Tibial nerve (tissue), 4 donors: ENCODE measurements around the gene CACNB3. TPM values are rescaled to one million over a fixed set of nuclear protein-coding genes. Genes with fewer than 3 reads are reported as not detected.

Experiments used
- DNase-seq, 2 donors: peaks; one replicate each; pipeline ENCODE4 v3.0.0-alpha.2; 2019; ENCODE audit warnings: low spot score in 2 of 2
- H3K27ac ChIP-seq, 4 donors: fragments of 200-600 bp; sonication (generic) in 3 of 4; one replicate each; pipeline ENCODE4 v1.5.1; 2017 to 2019; ENCODE audit warnings: mild to moderate bottlenecking in 1 of 4
- H3K27me3 ChIP-seq, 2 donors: fragments of 200-600 bp; sonication (generic) in 1 of 2; one replicate each; pipeline versions ENCODE4 v1.5.1 to v1.6.0; 2017 to 2019
- H3K36me3 ChIP-seq, 3 donors: fragments of 200-600 bp; sonication (generic); one replicate each; pipeline ENCODE4 v1.5.1; 2018 to 2019
- H3K4me1 ChIP-seq, 4 donors: fragments of 200-600 bp; sonication (generic) in 3 of 4; one replicate each; pipeline ENCODE4 v1.5.1; 2017 to 2019
- H3K4me3 ChIP-seq, 4 donors: fragments of 200-600 bp; sonication (generic) in 3 of 4; one replicate each; pipeline ENCODE4 v1.5.1; 2017 to 2019; ENCODE audit warnings: mild to moderate bottlenecking in 1 of 4, moderate library complexity in 1 of 4
- H3K9me3 ChIP-seq, 4 donors: fragments of 200-600 bp; sonication (generic) in 3 of 4; one replicate each; pipeline ENCODE4 v1.5.1; 2017 to 2019
- CTCF ChIP-seq, 5 experiments: fragments of 200-600 bp in 3 of 5; fragments of 450-650 bp in 2 of 5; sonication (generic) in 3 of 5; IDR thresholded peaks; one replicate each; pipeline ENCODE4 v1.5.1; 2016 to 2019; ENCODE audit warnings: antibody characterized with exemption in 5 of 5, mild to moderate bottlenecking in 3 of 5, moderate library complexity in 2 of 5
- EP300 ChIP-seq, 2 donors: sonication (generic); formaldehyde crosslinking; IDR thresholded peaks; one replicate each; pipeline ENCODE4 v1.6.1; 2017; ENCODE audit warnings: antibody characterized with exemption in 2 of 2, mild to moderate bottlenecking in 1 of 2
- POLR2A ChIP-seq, 2 donors: fragments of 450-650 bp; IDR thresholded peaks; one replicate each; pipeline ENCODE4 v1.6.1; 2017; ENCODE audit warnings: antibody characterized with exemption in 2 of 2, mild to moderate bottlenecking in 2 of 2, moderate library complexity in 2 of 2
- WGBS, 2 donors: methylation state at CpG; one replicate each; pipeline ENCODE4 v1.1.5; 2018; 5-methylcytosine and 5-hydroxymethylcytosine counted together
- total RNA-seq, 4 donors: library from RNA; depleted of rRNA; stranded (reverse); fragments of >200 nt; gene quantifications; one replicate each; pipeline ENCODE4 v1.1.0, GENCODE V29; 2016

Gene CACNB3
- total RNA-seq, 4 donors from 2014 or later, result 9.8 to 31.2 (median 20.7) TPM

- peaks cover 0 to 92% (median 8%) of the 10 kb centered on the region in 3 donors for H3K36me3 ChIP-seq
- WGBS, 2 donors, result 91 to 93% methylated on average over 5 of the region's 5 CpGs
These were observed 44.6 kb upstream of the CACNB3 start for GRCh38 chr12:48773686-48774085.

GRCh38 chr12:48774516-48774915 is 43.8 kb upstream of the CACNB3 start:
- Histone ChIP-seq H3K4me3 (no peak overlapping the region), H3K4me1 (peaks cover 0 to 24% (median 7%) of the 10 kb centered on the region in 4 donors), H3K27me3 (no peaks in the 10 kb centered on the region), H3K27ac (no peak overlapping the region), H3K9me3 (no peaks in the 10 kb centered on the region), H3K36me3 (peaks cover 0 to 86% (median 5%) of the 10 kb centered on the region in 3 donors)
- 28 to 31% methylated on average over 2 of the region's 2 CpGs for WGBS, 2 donors
- TF ChIP-seq EP300 (IDR thresholded peaks at IDR 0.05), result no peak
- no peak for TF ChIP-seq POLR2A (IDR thresholded peaks at IDR 0.05)
- TF ChIP-seq CTCF (IDR thresholded peaks at IDR 0.05), result no peak
- no peak for DNase-seq

More at GRCh38 chr12:48773686-48774085, 44.6 kb upstream of the CACNB3 start:
- Histone ChIP-seq H3K4me1 (peaks cover 0 to 16% (median 3%) of the 10 kb centered on the region in 4 donors), H3K27me3 (no peaks in the 10 kb centered on the region), H3K4me3 (no peak overlapping the region), H3K9me3 (no peaks in the 10 kb centered on the region), H3K27ac (no peak overlapping the region)
- DNase-seq, result no peak
- TF ChIP-seq POLR2A (IDR thresholded peaks at IDR 0.05) (no peak), CTCF (IDR thresholded peaks at IDR 0.05) (no peak), EP300 (IDR thresholded peaks at IDR 0.05) (no peak)

DNA sequence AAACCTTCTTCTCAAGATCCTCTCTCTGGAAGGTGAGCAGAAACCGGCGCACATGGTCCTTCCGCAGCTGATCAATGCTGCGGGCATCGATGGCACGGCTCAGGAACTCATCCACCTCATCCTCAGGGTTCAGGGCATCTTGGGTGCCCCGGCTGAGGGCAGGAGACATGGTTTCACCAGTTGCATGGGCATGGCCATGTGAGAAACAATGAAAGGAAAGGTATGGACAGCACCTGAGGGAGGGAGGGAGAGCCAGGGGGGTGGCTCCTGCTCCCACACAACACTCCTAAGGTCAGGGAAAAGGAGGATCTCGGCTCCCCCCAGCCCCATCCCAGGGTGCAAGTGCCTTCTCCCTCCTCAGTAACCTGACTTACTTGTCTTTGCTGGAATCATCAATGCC is 43.0 kb upstream of the CACNB3 start:
- Histone ChIP-seq H3K4me1 (peaks cover 0 to 32% (median 15%) of the 10 kb centered on the region in 4 donors), H3K36me3 (peaks cover 0 to 78% (median 5%) of the 10 kb centered on the region in 3 donors), H3K27me3 (no peaks in the 10 kb centered on the region), H3K27ac (no peak overlapping the region), H3K9me3 (no peaks in the 10 kb centered on the region), H3K4me3 (no peak overlapping the region)
- TF ChIP-seq EP300 (IDR thresholded peaks at IDR 0.05), result no peak
- no peak for TF ChIP-seq POLR2A (IDR thresholded peaks at IDR 0.05)
- TF ChIP-seq CTCF (IDR thresholded peaks at IDR 0.05), result no peak
- WGBS, 2 donors, result 92 to 94% methylated on average over 8 of the region's 8 CpGs
- no peak for DNase-seq

DNA sequence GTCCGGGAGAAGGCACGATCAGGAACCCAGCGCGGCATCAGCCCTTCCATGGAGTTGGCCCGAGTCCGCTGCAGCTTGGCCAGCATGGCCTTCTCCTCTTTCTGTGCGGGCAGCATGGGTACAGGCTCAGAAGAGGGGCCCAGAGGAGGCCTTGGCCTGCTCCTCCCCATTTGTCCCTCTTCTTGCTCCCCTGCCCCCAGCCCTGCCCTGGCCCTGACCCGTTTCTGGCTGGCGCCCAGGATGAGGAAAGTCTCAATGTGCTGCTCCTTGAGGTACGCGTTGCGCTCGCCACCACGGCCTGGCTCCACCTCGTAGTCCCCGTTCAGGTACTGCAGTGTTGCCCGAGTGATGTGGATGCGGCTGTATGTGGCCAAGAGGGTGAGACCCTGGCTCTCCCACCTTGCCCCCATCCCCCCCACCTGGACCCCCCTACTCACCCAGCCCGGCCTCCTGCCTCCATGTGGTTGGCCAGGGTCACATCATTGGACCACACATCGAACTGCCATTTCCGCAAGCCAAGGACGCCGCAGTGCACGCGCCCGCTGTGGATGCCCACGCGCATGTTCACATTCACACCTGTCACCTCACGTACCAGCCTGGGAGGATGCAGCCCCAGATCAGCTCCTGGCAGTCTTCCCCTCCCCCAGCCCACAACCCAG is 42.2 kb upstream of the CACNB3 start:
- peaks cover 0 to 40% (median 22%) of the 10 kb centered on the region in 4 donors for H3K4me1 ChIP-seq
- 69 to 72% methylated on average over 17 to 29 of the region's 29 CpGs for WGBS, 2 donors
- no peaks in the 10 kb centered on the region for H3K9me3 ChIP-seq
- H3K27ac ChIP-seq, result no peak overlapping the region
- DNase-seq, result no peak
- H3K36me3 ChIP-seq, result peaks cover 0 to 70% (median 5%) of the 10 kb centered on the region in 3 donors
- H3K27me3 ChIP-seq, result no peaks in the 10 kb centered on the region
- H3K4me3 ChIP-seq, result no peak overlapping the region
- TF ChIP-seq EP300 (IDR thresholded peaks at IDR 0.05) (no peak), POLR2A (IDR thresholded peaks at IDR 0.05) (no peak), CTCF (IDR thresholded peaks at IDR 0.05) (no peak)

- DNase-seq, result no peak
- peaks cover 0 to 63% (median 5%) of the 10 kb centered on the region in 3 donors for H3K36me3 ChIP-seq
- H3K9me3 ChIP-seq, result no peaks in the 10 kb centered on the region
- 75 to 85% methylated on average over 4 to 6 of the region's 6 CpGs for WGBS, 2 donors
- H3K4me3 ChIP-seq, result no peak overlapping the region
- H3K27ac ChIP-seq, result no peak overlapping the region
- TF ChIP-seq CTCF (IDR thresholded peaks at IDR 0.05), result no peak
- no peak for TF ChIP-seq EP300 (IDR thresholded peaks at IDR 0.05)
- TF ChIP-seq POLR2A (IDR thresholded peaks at IDR 0.05), result no peak
- H3K4me1 ChIP-seq, result peaks cover 0 to 48% (median 28%) of the 10 kb centered on the region in 4 donors
- no peaks in the 10 kb centered on the region for H3K27me3 ChIP-seq
These were observed 41.3 kb upstream of the CACNB3 start for GRCh38 chr12:48776956-48777355.
